PC-9 (cell line): ENCODE results near the gene RASGRF1. TPM values are rescaled to one million over a fixed set of nuclear protein-coding genes. Genes with fewer than 3 reads are reported as not detected.

Experiments used
- BruUV-seq: library from RNA; stranded (reverse); fragments of 400-500 nt; replicated peaks from 2 replicates; lab custom pipeline; 2021; lab: Mats Ljungman, UMichigan
- CTCF ChIA-PET: fragments of 300-600 bp; sonication (Branson Sonifier 250); formaldehyde crosslinking; loops from one replicate; lab custom pipeline; 2022; ENCODE audit warnings: antibody characterized with exemption; lab: Charles Lee
- POLR2A ChIA-PET: fragments of 300-600 bp; sonication (Branson Sonifier 250); formaldehyde crosslinking; loops from one replicate; lab custom pipeline; 2022; ENCODE audit warnings: antibody characterized with exemption; ENCODE audit not compliant: unreplicated experiment; lab: Charles Lee
- DNase-seq, 2 experiments: peaks; one replicate each; pipeline versions ENCODE4 v3.0.0 to v3.0.0-alpha.2; 2015 to 2022; ENCODE audit warnings: mixed read lengths in 1 of 2
- H2AFZ ChIP-seq: fragments of 200-600 bp; sonication (generic); 2 replicates; pipeline ENCODE4 v1.8.1; 2017; ENCODE audit warnings: antibody characterized with exemption
- H3F3A ChIP-seq: fragments of 200-600 bp; sonication (generic); 2 replicates; pipeline ENCODE4 v1.8.1; 2017; ENCODE audit warnings: antibody characterized with exemption, mild to moderate bottlenecking, low read depth; ENCODE audit not compliant: insufficient read depth
- H3K27ac ChIP-seq: fragments of 200-600 bp; sonication (generic); 2 replicates; pipeline ENCODE4 v1.6.1; 2016; ENCODE audit warnings: mixed run types
- H3K27me3 ChIP-seq: fragments of 200-600 bp; sonication (generic); 2 replicates; pipeline ENCODE4 v1.6.1; 2016; ENCODE audit warnings: low read depth, mixed run types; ENCODE audit not compliant: insufficient read depth
- H3K36me3 ChIP-seq: fragments of 200-600 bp; sonication (generic); 2 replicates; pipeline ENCODE4 v1.6.1; 2016; ENCODE audit warnings: low read depth, mixed run types
- H3K4me1 ChIP-seq: fragments of 200-600 bp; sonication (generic); replicated peaks from 2 replicates; pipeline ENCODE4 v1.6.1; 2016; ENCODE audit warnings: mixed run types; ENCODE audit not compliant: insufficient read depth
- H3K4me2 ChIP-seq: fragments of 200-600 bp; sonication (generic); 2 replicates; pipeline ENCODE4 v1.6.1; 2017; ENCODE audit warnings: mixed run types
- H3K4me3 ChIP-seq: fragments of 200-600 bp; sonication (generic); 2 replicates; pipeline ENCODE4 v1.6.1; 2016; ENCODE audit warnings: mixed run types
- H3K79me2 ChIP-seq: fragments of 200-600 bp; sonication (generic); 2 replicates; pipeline ENCODE4 v1.6.1; 2017; ENCODE audit warnings: low read depth, mixed run types
- H3K9me2 ChIP-seq: fragments of 200-600 bp; sonication (generic); 2 replicates; pipeline ENCODE4 v1.8.1; 2017; ENCODE audit warnings: mild to moderate bottlenecking; ENCODE audit not compliant: insufficient read depth
- H3K9me3 ChIP-seq: fragments of 200-600 bp; sonication (generic); 2 replicates; pipeline ENCODE4 v1.8.1; 2016; ENCODE audit warnings: low read depth; ENCODE audit not compliant: insufficient read depth
- H4K20me1 ChIP-seq: fragments of 200-600 bp; sonication (generic); 2 replicates; pipeline ENCODE4 v1.8.1; 2017; ENCODE audit not compliant: insufficient read depth
- EZH2 ChIP-seq: fragments of 200-600 bp; sonication (generic); IDR thresholded peaks from 2 replicates; pipeline ENCODE4 v1.8.0; 2017; ENCODE audit warnings: antibody characterized with exemption, low read depth
- intact Hi-C: fragments of 100-400 bp; cut with micrococcal nuclease; formaldehyde crosslinking; loops from one replicate; pipeline ENCODE4 v1.10.0; 2022; ENCODE audit not compliant: unreplicated experiment
- total RNA-seq: library from RNA; stranded (reverse); gene quantifications from 2 replicates; pipeline ENCODE4 v1.2.3, GENCODE V29; 2021
- TF ChIP-seq, protein P1 (sequence below): fragments of 200-600 bp; sonication (generic); conservative IDR thresholded peaks from 2 replicates; pipeline ENCODE4 v1.6.1; 2017; ENCODE audit warnings: mixed run types, antibody characterized with exemption, mild to moderate bottlenecking, moderate library complexity

The RASGRF1 gene
- total RNA-seq, 1 experiment from 2014 or later = 6.0 TPM

DNA sequence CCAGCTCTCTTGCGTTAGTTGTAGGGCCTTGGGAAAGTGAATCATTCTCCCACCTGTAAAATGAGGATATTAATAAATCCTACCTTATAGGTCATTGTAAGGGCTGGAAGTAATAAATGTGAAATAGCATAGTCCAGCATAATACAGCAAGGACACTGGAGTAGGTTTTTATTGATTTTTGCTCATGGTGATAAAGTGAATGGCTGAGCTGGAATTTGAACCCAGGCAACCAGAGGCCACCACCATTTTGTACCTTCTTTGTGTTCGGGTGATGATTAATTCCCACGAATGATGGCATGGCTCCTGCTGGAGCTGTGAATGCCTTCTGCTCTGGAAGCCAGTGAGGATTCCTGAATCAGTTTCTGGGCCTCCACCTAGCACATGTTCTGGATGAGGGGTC, 177.6 kb downstream of the RASGRF1 start:
- no peaks in the 10 kb centered on the region for H3K9me3 ChIP-seq
- ChIA-PET CTCF (interaction anchor here (0.6 kb wide), 1 partner anchor 198 kb away, joined by 3 read pairs; no protein-coding TSS in a partner anchor), POLR2A (no interaction called here)
- no TSS peak for BruUV-seq
- no peak for DNase-seq
- no peaks in the 10 kb centered on the region; the same call in 1 of the 2 replicates for H3K4me1 ChIP-seq
- TF ChIP-seq, protein P1, sequence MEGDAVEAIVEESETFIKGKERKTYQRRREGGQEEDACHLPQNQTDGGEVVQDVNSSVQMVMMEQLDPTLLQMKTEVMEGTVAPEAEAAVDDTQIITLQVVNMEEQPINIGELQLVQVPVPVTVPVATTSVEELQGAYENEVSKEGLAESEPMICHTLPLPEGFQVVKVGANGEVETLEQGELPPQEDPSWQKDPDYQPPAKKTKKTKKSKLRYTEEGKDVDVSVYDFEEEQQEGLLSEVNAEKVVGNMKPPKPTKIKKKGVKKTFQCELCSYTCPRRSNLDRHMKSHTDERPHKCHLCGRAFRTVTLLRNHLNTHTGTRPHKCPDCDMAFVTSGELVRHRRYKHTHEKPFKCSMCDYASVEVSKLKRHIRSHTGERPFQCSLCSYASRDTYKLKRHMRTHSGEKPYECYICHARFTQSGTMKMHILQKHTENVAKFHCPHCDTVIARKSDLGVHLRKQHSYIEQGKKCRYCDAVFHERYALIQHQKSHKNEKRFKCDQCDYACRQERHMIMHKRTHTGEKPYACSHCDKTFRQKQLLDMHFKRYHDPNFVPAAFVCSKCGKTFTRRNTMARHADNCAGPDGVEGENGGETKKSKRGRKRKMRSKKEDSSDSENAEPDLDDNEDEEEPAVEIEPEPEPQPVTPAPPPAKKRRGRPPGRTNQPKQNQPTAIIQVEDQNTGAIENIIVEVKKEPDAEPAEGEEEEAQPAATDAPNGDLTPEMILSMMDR = no peak
- TF ChIP-seq EZH2 = no peak
- H3K9me2 ChIP-seq = no peaks in the 10 kb centered on the region
- intact Hi-C loops = loop anchor here (5.0 kb wide), 1 partner anchor 64 kb away; no protein-coding TSS in a partner anchor
- no peaks in the 10 kb centered on the region for H3K27me3 ChIP-seq
- H3K4me2 ChIP-seq = no peak overlapping the region
- H3F3A ChIP-seq = peaks cover 20% of the 10 kb centered on the region; the same call in 1 of the 2 replicates
- no peaks in the 10 kb centered on the region for H4K20me1 ChIP-seq
- H3K79me2 ChIP-seq = 0 out of 2 replicates have a peak, but pooled peaks cover 3% of the 10 kb centered on the region
- H3K36me3 ChIP-seq = peaks cover 15% of the 10 kb centered on the region
- no peak overlapping the region for H3K4me3 ChIP-seq
- no peak overlapping the region for H2AFZ ChIP-seq
- no peak overlapping the region for H3K27ac ChIP-seq

DNA sequence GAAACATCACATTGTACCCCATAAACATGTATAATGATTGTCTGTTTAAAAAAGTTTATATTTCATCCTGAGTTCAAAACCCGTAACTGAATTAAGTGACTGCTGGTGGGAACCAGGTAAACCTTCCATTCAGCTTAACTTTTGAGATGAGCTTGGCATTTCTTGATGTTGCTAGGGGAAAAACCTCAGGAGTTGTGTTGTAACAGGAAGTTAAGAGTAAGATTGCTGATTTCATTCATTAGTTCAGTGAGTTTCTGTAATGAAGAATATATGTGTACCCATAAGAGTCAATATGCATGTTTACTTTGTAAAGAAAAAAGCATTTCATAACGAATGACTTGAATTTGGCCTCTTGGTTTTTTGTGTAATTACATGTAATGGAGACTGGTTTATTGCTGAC, 178.3 kb downstream of the RASGRF1 start:
- Histone ChIP-seq H3K27ac (no peak overlapping the region), H3F3A (peaks cover 22% of the 10 kb centered on the region; the same call in 1 of the 2 replicates), H3K27me3 (no peaks in the 10 kb centered on the region), H3K9me3 (no peaks in the 10 kb centered on the region), H4K20me1 (no peaks in the 10 kb centered on the region), H3K4me3 (no peak overlapping the region), H2AFZ (no peak overlapping the region), H3K79me2 (peaks cover 5% of the 10 kb centered on the region), H3K36me3 (peaks cover 17% of the 10 kb centered on the region), H3K4me1 (no peaks in the 10 kb centered on the region; the same call in 1 of the 2 replicates), H3K9me2 (no peaks in the 10 kb centered on the region), H3K4me2 (no peak overlapping the region)
- POLR2A ChIA-PET = no interaction called here
- intact Hi-C loops = loop anchor here (5.0 kb wide), 1 partner anchor 65 kb away; no protein-coding TSS in a partner anchor
- no peak for DNase-seq
- TF ChIP-seq, protein P1 = no peak
- no peak for TF ChIP-seq EZH2
- no TSS peak for BruUV-seq
- CTCF ChIA-PET = interaction anchor here (0.6 kb wide), 1 partner anchor 199 kb away, joined by 3 read pairs; no protein-coding TSS in a partner anchor

DNA sequence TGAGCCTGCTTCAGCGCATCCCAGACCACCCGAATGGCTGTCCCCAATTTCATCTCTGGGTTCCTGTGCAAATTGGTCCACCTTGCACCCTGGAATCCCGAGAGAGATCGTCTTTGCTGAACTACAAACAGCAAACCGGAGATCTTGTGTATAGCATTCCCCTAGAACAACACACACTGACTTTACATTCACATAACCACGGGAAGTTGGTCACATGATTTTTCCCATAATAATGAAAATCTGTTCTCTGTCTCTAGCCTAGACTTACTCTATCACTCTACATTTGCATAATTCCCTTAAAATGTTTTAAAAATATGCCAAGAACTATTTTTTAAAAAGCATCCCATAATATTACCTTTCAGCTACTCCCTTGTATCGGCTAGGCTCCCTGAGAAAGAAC, 180.3 kb downstream of the RASGRF1 start:
- peaks cover 21% of the 10 kb centered on the region for H3K36me3 ChIP-seq
- BruUV-seq = no TSS peak
- CTCF ChIA-PET = no interaction called here

More for the DNA sequence above, 180.3 kb downstream of the RASGRF1 start:
- DNase-seq = no peak
- Histone ChIP-seq H4K20me1 (no peaks in the 10 kb centered on the region), H3K4me1 (peaks cover 18% of the 10 kb centered on the region), H3K27me3 (no peaks in the 10 kb centered on the region), H2AFZ (no peak overlapping the region), H3F3A (peaks cover 37% of the 10 kb centered on the region), H3K9me2 (no peaks in the 10 kb centered on the region), H3K27ac (no peak overlapping the region), H3K4me3 (no peak overlapping the region), H3K4me2 (no peak overlapping the region), H3K9me3 (no peaks in the 10 kb centered on the region), H3K79me2 (peaks cover 13% of the 10 kb centered on the region)
- intact Hi-C loops = loop anchor here (5.0 kb wide), 1 partner anchor 67 kb away; no protein-coding TSS in a partner anchor
- TF ChIP-seq, protein P1 = no peak
- TF ChIP-seq EZH2 = no peak
- POLR2A ChIA-PET = no interaction called here

Other genes with a start within 250 kb of the RASGRF1 start
- gene MORF4L1, start 217.9 kb downstream of the RASGRF1 start, total RNA-seq = 240 and 282 TPM in 2 replicates
- gene CTSH, start 145.7 kb downstream of the RASGRF1 start, total RNA-seq = 101 and 128 TPM in 2 replicates
- not detected in 2 replicates for gene ANKRD34C, start 191.9 kb upstream of the RASGRF1 start, total RNA-seq
- gene TMED3, start 220.3 kb upstream of the RASGRF1 start, total RNA-seq = 58.6 and 59.6 TPM in 2 replicates